Activated T-helper 1 cell treated with Interleukin-2 at 50 U/mL for 16 hours (primary cell): ENCODE data around the gene TMEM117.

Experiments
- DNase-seq: peaks from one replicate; pipeline ENCODE4 v3.0.0-alpha.2; 2020; ENCODE audit warnings: low read depth

Gene TMEM117

DNA sequence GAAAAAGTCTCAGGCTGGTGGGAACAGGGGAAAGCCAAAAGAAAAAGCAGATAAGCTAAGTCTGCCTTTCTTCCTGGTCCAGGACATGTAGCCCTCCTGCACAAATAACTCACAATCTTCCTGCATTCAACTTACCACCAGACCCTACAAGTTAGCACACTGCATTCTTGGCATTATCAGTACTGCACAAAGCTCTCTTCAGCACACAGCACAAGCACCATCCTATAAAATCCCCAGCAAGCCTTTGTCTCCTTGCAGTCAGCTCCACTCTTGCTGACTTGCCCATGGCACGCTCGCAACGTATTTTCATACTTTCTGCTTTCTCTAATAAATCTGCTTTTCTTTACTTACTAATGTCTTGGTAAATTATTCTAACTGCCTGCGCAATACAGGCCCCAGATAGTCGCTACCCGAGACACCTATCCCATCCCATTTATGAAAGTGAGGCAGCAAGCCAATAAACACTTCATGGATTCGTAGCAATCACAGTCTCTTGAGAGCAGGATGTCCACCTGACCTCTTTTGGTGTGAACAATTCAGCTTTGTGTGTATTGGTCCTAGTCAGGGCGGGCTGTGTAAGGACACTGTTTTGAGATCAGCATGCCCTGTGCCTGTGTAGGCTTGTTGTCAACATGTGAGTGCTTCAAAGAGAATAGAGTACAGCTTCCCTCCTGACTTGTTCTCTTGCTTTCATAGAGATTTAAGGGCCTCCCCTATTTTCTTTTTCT is 49.0 kb downstream of the TMEM117 start:
- no peak for DNase-seq

DNA sequence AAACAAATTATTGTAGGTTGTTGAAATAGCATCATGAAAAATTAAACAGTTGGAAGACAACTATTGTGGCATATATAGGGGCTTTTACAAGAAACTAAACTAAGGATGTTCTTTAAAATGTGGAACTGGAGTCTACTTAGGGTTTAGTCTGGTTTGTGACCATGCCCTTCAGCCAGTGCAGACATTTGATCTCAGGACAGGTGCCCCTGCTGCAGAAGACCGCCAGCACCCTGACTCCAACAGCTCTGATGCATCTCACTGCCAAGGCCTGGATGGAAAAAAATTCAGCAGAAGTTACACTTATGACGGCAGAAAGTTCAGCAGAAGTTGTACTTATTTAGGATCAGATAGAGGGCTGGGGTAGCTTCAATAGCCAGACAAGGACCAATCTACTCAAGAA is 51.5 kb downstream of the TMEM117 start:
- no peak for DNase-seq

DNA sequence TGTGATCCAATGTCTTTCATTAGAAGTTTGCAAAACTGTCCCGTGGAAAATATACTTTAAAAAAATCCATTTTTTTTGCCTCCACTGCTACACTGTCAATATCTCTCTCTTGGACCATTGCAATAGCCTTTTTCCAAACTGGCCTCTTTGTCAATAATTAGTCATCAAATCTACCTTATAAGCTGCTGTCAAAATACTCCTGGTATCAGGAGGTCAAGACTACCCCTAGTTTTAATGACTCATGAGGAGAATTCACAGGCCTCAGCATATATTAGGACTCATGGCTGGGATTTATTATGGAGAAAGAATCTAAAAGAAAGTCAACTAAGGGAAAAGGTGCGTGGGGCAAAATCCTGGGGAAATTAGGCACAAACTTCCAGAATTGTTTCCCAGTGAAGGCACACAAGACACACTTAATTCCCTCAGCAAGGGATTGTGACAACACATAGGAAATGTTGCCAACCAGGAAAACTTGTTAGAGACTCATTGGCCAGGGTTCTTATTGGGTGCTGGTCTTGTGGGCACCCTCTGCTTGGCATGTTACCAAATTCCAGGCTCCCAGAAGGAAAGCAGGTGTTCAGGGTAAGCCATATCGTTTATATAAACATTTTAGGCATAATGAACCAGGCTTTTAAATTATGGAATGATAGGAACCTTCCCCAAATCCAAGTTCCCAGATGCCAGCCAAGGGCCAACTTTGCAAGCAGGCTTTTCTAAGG is 56.1 kb downstream of the TMEM117 start:
- no peak for DNase-seq

DNA sequence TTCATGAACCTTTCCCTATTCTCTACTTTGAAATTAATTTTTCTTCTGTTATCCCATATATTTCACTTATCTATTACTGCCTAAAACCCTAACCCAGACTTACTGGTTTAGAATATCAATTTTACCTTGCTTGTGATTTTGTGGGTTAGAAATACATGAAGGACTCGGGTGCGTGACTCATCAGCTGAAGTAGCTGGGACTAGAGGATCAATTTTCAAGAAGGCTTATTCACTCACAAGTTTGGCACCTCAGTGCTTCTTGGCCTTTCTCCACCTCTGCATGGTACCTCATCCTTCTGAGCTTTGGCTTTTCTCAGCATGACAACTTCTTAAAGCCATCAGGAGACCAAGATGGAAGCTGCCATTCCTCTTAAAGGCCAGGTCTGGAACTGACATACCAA is 57.8 kb downstream of the TMEM117 start:
- DNase-seq, result no peak

DNA sequence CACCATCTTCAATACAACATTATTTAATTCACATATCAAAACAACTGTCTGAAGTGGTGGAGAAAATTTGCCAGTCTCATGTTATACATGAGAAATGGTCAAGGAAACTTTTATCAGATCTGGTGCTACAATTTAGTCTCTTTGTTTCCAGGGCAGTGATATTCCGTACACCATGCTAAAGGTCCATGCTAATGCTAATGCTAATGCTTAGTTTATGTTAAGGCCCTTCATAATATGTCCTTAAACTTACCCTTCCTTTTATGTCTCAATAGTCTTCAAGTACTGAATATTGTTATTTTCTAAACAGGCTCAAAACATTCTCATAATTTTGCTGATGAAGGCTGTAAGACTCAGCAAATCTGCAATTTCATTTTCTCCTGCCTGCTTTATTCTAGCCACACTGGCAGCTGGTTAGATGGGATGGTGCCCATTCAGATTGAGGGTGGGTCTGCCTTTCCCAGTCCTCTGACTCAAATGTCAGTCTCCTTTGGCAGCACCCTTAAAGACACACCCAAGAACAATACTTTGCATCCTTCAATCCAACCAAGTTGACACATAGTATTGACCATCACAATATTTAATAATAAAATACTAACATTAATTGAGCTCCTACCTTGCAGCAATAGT is 59.8 kb downstream of the TMEM117 start:
- no peak for DNase-seq

DNA sequence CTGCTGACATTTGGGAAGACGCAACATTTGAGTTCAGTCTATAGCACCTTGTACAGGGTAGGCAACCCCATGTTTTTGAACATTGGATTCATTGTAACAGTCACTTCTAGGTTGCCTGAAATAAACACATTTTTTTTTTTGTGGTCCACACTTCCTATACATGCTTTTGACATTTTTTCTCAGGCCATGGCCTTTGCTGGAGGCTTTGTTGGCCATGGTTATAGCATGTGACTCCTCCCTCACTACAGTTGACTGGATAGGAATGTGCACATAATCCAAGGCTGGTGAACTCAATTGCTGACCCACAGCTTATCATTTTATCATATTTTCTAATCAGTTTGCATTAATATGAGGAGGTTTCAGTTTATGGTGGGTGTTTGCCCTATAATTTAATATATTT is 60.6 kb downstream of the TMEM117 start:
- no peak for DNase-seq

DNA sequence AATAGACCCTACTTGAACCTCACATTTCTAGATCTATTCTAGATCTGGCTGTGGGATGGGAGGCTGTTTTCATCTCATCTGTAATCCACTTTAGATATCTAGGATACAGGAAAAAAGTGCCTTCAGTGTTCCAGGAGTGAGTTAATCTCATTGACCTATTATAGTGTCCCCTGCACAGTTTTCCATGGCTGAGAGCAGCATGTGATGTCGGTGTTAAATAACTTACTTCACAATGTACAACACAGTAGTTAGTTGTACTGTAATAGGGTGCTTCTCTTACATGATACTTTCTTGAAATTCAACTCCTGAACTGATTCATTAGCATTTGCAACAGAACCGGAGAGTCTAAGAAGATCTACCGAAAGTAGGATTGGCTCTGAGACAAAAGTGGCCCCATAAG is 62.6 kb downstream of the TMEM117 start:
- DNase-seq, result no peak

DNA sequence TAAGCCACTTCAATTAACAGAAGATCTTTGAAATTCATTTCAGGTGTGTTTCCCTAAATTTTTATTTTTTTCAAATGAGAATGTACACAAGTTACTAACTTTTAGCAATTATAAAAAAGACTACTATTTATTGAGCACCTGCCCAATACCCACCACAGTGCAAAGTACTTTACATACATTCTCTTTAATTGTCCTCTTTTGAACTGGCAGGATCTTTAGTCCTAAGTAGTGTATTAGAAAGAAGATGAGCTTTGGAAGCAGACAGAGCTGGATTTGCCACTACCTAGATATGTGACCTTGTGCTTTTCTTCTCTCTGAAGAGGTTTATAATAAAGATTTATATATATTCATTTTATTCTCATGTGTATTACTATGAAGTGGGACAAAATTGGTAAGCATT is 63.7 kb downstream of the TMEM117 start:
- DNase-seq, result no peak

DNA sequence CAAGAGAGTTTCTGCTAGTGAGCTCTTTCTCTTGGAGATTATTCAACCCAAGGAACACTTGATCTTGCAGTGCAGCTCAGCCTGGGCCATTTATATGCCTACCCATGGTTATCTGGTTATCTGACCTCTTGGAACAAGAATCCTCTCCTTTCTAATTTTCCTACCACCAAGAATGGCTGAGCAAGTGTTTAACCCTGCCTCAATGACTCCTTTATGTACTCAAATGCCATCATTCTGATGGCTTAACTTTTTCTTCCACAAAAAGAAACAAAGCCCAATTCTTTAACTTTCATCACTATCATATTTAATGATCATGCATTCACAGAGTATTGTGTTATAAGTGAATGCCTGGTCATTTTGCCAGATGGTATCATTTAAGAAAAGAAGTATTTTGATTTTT is 67.8 kb downstream of the TMEM117 start:
- DNase-seq, result no peak

DNA sequence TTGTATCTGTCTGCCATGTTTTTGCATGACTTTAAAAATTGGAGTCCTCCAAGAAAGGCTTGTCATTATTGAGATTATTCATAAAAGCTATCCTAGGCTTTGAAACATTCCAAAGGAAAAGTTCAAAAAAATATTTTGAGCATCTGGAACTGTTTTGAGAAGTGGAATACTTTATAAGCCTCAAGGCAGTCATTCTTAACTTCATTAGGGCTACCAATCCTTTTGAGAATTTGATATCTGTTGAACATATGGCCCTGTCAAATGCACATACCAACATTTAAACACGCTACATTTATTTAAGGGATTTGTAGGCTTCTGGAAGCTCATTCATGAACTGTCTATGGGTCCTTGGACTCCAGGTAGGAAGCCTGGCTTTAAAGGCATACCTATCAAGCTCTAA is 77.0 kb downstream of the TMEM117 start:
- no peak for DNase-seq

DNA sequence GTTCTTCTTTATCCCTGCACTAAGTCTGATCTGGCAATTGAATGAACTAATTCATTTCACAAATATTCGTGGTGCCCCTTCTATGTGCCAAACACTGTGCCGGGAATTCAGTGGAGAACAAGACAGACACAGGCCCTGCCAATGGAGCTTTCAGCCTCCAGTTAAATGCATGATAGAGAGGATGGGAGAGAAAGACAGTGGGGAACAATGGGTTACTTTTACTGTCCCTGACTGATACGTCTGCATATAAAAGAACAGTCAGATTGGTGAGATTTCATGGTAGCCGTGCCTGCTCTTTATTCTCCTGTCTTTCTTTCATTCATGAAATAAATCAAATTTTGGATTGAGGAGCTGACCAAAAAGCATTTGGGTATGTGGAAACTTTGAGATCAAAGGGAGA is 78.5 kb downstream of the TMEM117 start:
- no peak for DNase-seq

DNA sequence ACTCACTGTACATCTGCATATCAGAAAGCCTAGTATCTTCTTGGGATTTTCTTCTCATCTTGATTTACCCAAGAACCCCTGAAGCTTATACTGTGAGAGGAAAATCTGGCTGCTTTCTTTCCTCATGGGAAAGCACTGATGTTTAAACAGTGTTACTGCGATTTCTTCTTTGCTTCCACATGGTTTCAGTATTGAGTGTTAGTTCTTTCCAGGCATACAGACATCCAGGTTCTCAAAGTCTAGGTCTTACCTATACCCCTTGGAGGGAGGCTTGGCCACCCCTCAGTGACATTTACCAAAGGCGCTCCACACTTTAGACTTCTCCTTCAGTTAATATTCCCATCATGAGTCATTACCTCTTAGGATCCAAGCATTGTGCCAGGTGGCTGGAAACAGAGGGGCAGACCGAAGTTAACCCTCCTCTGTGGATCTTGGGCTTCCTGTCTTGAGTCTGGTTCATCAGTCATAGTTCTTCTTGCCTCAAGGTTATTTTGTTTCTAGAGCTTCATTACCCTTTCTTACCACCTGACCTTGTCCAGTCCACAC is 79.1 kb downstream of the TMEM117 start:
- no peak for DNase-seq

DNA sequence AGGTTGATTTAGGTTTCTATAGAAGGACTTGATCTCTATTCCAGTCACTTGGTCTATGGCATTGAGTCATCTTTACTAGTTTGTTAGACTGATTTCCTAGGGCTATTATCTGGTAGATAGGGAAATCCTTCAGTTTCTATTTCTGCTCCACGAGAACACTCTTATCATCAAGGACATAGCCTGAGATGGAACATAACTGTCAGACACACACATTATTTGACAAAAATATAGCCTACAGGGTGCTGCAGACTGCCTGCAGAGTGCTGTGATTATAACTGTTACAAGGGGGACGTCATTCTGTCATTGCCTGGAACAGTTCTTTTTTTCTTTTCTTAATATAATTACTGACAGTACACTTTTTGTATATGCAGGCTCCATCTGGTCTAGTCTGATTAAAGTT is 82.0 kb downstream of the TMEM117 start:
- DNase-seq, result no peak

DNA sequence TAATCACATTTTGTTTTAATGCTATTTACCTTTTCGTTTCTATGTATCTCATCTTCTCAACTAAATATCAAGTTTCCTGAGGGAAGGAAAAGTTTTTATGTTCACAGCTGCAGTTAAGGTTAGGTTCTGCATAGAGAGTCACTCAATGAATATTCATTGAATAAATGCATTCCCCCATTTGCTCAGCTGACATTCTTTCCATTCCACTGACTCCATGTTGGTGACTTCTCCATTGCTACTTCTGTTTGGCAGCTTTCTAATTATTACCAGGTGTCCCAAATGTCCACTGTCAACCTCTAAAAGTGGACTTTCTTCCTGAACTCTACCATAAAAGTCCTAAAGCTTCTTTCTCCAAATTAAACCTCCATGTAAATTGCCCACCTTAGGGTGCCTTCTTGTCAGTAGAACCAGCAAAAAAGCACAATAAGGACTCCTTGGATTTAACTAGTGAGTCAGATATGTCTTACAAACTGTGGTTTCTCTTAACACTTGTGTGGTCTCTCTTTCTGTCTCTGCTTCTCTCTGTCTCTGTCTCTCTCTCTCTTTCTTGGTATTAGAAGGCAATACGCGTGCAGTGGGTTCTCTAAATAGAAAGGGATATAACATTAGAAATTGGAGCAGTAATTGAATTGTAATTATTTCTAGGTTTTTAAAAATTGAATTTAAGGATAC is 85.9 kb downstream of the TMEM117 start:
- DNase-seq, result no peak

DNA sequence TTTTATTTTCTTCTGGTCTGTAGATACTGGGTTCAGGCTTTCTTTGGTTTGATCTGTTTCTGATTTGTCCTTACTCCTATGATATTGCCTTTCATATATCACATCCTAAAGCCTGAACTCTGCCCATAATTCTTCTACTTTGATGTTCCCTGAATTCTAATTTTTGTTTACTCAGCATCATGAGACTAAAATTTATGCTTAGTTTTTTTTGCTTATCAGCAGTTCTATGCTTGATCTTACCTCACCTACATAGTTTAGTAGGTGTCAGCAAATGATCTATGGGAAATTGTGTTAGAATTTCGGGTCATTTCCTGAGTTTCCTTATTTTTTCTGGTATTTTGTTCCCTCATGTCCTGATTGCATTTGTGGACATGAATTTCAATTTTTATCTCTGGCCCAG is 94.2 kb downstream of the TMEM117 start:
- DNase-seq, result no peak

DNA sequence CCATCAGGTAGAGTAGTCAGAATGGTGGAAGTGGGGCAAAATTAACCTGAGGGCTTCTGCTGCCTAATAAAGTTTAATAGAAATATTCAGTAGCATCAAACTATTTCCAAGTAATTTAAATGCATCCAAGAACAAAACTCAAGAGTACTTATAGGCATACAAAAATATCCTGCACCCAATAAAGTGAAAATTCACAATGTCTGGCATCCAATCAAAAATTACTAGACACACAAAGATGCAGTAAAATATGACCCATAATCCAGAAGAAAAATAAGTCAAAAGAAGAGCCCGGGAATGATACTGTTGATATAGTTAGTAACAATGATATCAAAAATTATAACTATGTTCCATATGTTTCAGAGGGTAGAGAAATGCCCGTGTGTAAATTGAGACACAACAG is 95.3 kb downstream of the TMEM117 start:
- DNase-seq, result no peak

DNA sequence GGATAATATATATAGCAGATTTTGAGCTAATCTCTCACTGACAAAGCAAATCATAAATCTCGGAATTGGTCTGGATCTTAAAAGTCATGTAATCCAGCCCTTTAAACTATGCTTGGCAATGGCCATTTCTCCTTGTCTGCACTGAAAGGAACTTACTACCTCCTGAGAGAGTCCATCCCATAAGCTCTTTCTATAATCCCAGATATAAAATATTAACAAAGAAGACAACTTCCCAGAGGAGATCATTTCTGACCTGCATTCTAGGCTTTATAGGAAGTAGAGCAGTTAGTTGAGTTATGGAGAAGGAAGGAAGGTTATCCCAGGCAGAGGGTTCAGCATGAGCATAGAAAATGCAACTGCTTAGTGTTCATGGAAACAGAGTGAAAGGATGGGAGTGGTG is 99.7 kb downstream of the TMEM117 start:
- DNase-seq, result no peak

DNA sequence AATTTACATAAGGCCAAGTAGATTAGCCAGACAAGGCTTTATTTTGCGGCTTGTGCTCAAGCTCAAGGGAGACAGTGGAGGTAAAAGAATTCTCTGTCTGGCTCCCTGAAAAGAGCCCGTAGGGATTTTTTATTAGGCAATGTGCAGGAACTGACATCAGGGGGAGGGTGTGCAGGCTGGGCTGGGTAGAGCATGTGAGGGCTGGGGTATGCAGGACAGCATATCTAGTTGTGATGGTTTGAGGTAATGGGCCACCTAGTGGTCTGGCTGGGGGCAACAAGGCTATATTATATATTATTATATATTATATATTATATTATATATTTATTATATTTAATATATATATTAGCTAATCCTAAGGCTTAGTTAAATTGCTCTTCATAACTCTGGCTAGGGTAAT is 102.1 kb downstream of the TMEM117 start:
- no peak for DNase-seq

DNA sequence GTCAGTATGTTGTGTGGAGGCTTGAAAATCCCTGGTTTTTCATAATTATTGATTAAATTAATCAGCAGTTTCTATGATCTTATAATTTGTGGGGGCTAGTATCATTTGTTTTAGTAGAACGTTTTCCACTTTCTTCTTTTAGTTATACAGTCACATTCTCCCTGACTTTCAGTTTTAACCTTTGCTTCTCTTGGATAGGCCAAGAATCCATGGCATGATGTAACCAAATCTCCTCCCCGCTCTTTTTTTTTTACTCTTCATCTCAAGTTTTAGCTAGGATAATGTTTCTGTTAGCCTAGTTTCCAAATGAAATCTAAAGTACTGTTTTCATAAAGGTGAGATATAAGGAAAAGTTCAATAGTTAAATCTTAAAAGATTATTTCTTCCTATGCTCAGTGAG is 106.5 kb downstream of the TMEM117 start:
- DNase-seq, result no peak

DNA sequence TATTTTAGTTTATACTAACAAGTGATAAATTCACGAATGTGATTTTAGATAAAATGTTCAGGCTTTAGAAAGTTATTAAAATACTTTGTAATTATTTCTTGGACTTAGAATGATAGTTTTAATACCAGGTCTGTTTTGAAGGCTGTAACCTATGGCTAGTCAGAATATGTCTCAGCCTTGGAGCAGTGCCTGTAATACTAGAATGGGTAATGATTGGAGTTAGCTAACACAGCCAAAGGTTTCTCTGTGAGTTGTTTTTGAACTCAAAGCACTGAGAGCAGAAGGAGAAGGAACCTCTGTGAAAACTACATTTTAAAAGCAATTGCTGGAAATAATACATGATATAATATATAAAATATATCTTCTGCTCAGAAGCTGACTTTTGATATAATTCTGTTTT is 110.1 kb downstream of the TMEM117 start:
- DNase-seq, result no peak

DNA sequence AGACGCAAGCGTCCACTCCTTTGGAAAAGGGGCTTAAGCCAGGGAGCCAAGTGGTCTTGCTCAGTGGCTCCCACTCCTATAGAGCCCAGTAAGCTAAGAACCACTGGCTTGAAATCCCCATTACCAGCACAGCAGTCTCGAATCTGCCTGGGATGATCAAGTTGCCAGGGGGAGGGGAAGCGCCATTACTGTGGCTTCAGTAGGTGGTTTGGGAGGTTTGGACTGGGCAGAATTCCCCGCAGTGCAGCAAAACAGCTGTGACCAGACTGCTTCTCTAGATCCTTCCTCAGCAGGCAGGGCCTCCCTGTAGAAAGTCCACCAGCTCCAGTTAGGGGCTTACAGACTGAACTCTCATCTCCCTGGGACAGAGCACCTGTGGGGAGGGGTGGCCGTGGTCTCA is 115.4 kb downstream of the TMEM117 start:
- no peak for DNase-seq

DNA sequence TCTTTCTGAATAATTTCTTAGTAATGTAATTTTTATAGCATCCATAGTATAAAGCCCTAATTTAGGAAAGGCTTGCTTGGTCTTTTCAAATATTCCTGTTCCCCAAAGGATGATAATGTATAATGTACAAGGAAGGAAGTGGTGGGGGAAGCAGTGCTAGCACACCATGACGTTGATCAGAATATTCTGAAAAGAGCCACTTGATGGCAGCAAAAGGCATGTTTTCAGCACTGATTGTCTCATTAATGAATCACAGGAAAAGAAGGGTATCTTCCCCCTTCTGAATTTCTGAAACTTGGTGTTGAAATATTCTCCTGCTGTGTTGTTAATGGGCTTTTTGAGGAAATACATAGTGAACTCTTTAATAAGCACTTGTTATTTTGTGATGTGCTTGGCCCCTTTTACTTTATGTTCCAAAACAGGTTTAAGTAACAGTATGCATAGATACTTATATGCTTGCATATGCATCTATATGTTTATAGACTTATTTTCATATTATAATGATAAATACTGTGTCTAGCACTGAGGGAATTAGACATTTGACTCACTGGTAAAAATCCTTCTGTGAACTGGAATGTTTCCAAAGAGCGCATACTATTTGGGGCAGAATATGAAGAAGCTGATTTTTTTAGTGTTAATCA is 122.0 kb downstream of the TMEM117 start:
- no peak for DNase-seq
